ENCODE measurements around the gene TTPAL.
A peak's percentile ranks its signal among the peaks of the same experiment; 100 is the strongest.

The TTPAL gene

DNA sequence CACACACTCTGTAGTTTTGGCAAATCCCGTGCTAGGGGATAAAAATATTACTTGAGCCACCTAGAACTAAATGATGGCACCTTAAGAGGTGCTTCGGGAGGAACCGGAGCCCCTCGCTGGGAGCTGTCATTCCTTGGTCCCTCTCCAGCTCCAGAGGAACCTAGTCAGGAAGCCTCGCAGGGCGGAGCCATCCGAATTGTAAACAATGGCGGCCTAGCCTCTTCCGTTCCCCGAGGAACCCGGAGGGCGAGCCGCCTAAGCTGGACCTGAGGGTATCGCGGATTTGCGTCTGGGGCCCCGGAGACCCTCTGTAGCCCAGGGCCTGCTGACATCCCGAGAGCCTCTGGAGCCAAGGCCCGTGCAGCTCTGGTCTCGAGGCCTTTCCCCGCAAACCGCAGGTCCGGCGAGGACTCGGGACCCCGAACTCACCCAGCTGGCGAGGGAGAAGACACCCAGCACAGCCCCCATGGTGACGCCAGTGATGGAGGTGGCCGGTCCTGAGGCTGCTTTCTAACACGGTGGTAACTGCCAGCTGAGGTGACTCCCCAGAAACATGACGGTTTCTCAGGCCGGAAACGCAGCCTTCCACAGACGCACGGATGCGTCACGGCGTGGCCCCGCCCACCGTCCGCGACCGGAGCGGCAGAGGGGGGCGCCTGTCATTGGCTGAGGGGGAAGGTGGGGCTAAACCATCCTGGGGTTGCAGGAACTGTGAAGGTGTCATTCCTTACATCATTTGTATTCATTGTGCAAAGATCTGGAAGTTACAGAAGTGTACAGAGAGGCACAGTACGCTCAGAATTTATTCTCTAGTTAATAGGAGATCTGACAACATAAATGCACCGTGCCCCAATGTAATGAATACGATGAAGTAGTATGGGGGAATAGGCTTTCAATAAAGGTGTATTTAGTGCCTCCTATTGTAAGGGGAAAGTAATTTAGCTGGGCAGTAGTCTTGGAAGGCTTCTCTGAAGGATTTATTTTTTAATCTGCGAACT lies 46.1 kb downstream of the TTPAL start, which contains the start of gene SERINC3:
Gene SERINC3, minus strand, starts transcription at position 587 of the 998 bp plus-strand sequence. Its CDS starts 119 bp downstream, at position 468.
- TF ChIP-seq, protein P1, sequence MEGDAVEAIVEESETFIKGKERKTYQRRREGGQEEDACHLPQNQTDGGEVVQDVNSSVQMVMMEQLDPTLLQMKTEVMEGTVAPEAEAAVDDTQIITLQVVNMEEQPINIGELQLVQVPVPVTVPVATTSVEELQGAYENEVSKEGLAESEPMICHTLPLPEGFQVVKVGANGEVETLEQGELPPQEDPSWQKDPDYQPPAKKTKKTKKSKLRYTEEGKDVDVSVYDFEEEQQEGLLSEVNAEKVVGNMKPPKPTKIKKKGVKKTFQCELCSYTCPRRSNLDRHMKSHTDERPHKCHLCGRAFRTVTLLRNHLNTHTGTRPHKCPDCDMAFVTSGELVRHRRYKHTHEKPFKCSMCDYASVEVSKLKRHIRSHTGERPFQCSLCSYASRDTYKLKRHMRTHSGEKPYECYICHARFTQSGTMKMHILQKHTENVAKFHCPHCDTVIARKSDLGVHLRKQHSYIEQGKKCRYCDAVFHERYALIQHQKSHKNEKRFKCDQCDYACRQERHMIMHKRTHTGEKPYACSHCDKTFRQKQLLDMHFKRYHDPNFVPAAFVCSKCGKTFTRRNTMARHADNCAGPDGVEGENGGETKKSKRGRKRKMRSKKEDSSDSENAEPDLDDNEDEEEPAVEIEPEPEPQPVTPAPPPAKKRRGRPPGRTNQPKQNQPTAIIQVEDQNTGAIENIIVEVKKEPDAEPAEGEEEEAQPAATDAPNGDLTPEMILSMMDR (IDR thresholded peaks at IDR 0.05; ENCODE audit: low read length, missing control alignments): peak; percentile 14
- peak within 1 kb of the TSS; percentile 98 for H3K4me3 ChIP-seq (replicated peaks; ENCODE audit: low read depth, low read length)
- peak; percentile 98 for DNase-seq (ENCODE audit: low read depth)

- no peak overlapping the region for H3K4me3 ChIP-seq (replicated peaks; ENCODE audit: low read depth, low read length)
- no peak for DNase-seq (ENCODE audit: low read depth)
- TF ChIP-seq, protein P1 (IDR thresholded peaks at IDR 0.05; ENCODE audit: low read length, missing control alignments): no peak
Measured at GRCh38 chr20:44522841-44523240, 47.2 kb downstream of the TTPAL start.

DNA sequence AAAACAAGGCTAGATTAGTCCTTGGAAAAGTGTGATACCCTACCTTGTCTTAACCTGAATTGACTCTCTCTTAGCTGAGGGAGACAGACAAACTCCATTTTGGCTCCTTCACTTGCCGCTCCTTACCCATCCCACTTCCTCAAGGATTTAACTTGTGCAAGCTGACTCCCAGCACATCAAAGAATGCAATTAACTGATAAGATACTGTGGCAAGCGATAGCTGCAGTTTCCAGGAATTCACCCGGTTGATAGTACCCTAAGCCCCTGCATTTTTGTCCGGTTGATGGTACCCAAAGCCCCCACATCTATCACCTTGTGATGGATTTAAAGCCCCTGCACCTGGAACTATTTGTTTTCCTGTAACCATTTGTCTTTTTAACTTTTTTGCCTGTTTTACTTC lies 48.1 kb downstream of the TTPAL start:
- DNase-seq (ENCODE audit: low read depth): no peak
- TF ChIP-seq, protein P1 (IDR thresholded peaks at IDR 0.05; ENCODE audit: low read length, missing control alignments): no peak
- H3K4me3 ChIP-seq (replicated peaks; ENCODE audit: low read depth, low read length): no peak overlapping the region

GRCh38 chr20:44526129-44526528 lies 50.5 kb downstream of the TTPAL start:
- TF ChIP-seq, protein P1 (IDR thresholded peaks at IDR 0.05; ENCODE audit: low read length, missing control alignments): no peak
- DNase-seq (ENCODE audit: low read depth): peak; percentile 54
- H3K4me3 ChIP-seq (replicated peaks; ENCODE audit: low read depth, low read length): no peak overlapping the region

DNA sequence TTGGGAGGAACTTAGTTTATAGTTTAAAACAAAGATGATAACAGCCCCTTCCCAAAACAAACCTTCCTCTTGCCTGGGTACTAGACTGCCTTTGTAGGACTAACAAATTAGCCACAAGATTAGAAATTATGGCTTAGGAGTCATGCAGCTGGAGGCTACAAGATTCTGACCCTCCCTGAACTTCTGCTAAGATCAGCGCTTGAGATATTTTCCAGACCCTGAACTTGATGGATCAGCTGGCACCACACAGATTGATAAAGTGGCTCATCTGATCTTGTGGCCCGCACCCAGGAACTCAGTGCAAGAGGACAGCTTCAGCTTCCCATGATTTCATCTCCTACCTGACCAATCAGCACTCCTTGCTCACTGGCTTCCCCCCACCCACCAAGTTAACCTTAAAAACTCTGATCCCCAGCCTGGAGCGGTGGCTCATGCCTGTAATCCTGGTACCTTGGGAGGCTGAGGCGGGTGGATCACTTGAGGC lies 52.1 kb downstream of the TTPAL start:
- TF ChIP-seq, protein P1 (IDR thresholded peaks at IDR 0.05; ENCODE audit: low read length, missing control alignments): no peak
- DNase-seq (ENCODE audit: low read depth): no peak
- H3K4me3 ChIP-seq (replicated peaks; ENCODE audit: low read depth, low read length): no peak overlapping the region

DNA sequence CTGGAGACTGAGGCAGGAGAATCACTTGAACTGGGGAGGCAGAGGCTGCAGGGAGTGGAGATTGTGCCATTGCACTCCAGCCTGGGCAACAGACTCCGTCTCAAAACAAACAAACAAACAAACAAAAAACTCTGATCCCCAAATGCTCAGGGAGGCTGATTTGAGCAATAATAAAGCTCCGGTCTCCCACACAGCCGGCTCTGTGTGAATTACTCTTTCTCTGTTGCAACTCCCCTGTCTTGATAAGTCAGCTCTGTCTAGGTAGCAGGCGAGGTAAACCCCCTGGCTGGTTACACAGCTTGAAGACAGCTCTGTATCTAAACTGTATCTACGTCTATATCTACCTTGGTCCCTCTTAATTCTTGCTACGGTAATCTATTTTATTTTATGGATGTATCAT lies 52.6 kb downstream of the TTPAL start:
- TF ChIP-seq, protein P1 (IDR thresholded peaks at IDR 0.05; ENCODE audit: low read length, missing control alignments): no peak
- no peak overlapping the region for H3K4me3 ChIP-seq (replicated peaks; ENCODE audit: low read depth, low read length)
- no peak for DNase-seq (ENCODE audit: low read depth)

All from fibroblast of pulmonary artery (primary cell).